Measurements from ENCODE around the gene SMARCAL1. TPM values are rescaled to one million over a fixed set of nuclear protein-coding genes. Genes with fewer than 3 reads are reported as not detected.

SMARCAL1 gene
- total RNA-seq, 4 donors from 2014 or later: 27.3 to 76.7 (median 34.4) TPM

DNA sequence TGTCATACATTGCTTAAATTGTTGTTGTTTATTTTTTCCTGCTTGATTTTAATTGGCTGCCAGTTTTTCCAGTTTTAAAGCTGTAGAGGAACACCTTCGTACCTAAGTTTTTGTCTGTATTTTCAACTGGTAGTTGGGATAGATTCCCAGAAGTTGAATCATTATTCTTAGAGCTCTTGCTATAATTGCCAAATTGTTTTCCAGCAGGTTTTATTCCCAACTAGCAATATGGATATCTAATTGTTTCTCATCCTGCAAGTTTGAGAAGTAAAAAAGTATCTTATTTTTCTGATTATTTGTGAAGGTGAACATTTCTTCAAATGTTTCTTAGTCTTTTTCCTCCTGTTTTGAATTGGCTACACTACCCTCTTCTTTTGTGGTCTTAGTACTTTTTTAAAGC is 6.7 kb downstream of the SMARCAL1 start:
- no peak for DNase-seq
- TF ChIP-seq, protein P1, sequence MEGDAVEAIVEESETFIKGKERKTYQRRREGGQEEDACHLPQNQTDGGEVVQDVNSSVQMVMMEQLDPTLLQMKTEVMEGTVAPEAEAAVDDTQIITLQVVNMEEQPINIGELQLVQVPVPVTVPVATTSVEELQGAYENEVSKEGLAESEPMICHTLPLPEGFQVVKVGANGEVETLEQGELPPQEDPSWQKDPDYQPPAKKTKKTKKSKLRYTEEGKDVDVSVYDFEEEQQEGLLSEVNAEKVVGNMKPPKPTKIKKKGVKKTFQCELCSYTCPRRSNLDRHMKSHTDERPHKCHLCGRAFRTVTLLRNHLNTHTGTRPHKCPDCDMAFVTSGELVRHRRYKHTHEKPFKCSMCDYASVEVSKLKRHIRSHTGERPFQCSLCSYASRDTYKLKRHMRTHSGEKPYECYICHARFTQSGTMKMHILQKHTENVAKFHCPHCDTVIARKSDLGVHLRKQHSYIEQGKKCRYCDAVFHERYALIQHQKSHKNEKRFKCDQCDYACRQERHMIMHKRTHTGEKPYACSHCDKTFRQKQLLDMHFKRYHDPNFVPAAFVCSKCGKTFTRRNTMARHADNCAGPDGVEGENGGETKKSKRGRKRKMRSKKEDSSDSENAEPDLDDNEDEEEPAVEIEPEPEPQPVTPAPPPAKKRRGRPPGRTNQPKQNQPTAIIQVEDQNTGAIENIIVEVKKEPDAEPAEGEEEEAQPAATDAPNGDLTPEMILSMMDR (IDR thresholded peaks at IDR 0.05): no peak
- TF ChIP-seq POLR2A (IDR thresholded peaks at IDR 0.05): no peak

DNA sequence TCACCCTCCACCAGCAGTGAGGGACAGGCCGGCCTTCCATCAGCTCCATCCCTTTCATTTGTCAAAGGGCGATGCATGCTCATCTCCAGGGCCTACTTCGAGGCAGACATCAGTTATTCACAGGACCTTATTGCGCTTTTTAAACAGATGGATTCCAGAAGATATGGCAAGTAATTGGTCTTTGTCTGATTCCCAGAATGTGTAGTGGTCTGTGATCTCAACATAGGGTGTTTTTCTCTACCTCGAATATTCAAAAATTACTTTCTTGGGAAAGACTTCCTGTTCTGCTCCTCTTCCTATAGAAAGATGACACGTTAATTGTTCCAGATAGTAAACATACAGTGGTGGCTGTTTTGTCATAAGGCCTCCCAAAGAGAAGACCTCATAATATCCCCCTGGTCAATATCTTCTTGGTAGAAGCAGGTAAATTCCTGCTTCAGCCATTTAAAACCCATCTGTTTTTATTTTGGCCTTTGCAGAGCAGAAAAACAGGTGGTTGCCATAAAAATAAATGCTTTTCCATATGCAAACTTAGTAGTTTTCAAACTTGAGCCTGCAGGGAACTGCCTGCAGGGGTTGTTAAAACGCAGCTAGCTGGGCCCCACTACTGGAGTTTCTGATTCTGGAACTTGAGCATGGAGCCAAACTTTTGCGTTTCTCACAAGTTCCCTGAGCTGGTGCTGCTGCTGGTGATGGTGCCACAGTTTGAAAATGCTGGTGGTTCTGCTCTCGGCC is 8.2 kb downstream of the SMARCAL1 start:
- no peak for DNase-seq
- H3K9me3 ChIP-seq: no peaks in the 10 kb centered on the region
- H3K4me1 ChIP-seq: peaks cover 0 to 3% (median 0%) of the 10 kb centered on the region in 4 donors
- no peak overlapping the region for H3K4me3 ChIP-seq
- TF ChIP-seq, protein P1 (IDR thresholded peaks at IDR 0.05): no peak
- TF ChIP-seq POLR2A (IDR thresholded peaks at IDR 0.05): no peak
- no peak overlapping the region for H3K27ac ChIP-seq
- no peaks in the 10 kb centered on the region for H3K27me3 ChIP-seq
- peaks cover 0 to 72% (median 0%) of the 10 kb centered on the region in 3 donors for H3K36me3 ChIP-seq

More for the DNA sequence above, 6.7 kb downstream of the SMARCAL1 start:
- Histone ChIP-seq H3K36me3 (peaks cover 0 to 56% (median 0%) of the 10 kb centered on the region in 3 donors), H3K27ac (no peak overlapping the region), H3K4me3 (no peak overlapping the region), H3K27me3 (no peaks in the 10 kb centered on the region), H3K9me3 (no peaks in the 10 kb centered on the region), H3K4me1 (peaks cover 0 to 3% (median 0%) of the 10 kb centered on the region in 4 donors)

DNA sequence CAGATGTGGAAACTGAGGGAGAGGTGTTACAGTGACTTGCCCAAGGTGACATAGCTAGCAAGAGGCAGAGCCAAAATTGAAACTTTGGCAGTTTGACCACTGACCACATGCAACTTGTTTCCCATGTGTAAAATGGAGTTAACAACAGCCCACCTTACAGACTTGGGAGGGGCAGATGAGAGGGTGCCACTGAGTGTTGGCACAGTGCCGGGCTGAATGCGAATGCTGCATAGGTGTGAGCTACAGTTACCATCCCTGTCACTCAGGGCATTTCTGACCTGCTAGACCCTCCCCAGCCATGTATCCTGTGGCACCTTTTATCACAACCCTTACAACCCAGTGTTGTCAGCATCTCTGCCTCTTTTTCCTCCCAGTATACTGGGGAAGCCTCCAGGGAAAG is 10.8 kb downstream of the SMARCAL1 start:
- no peak overlapping the region for H3K27ac ChIP-seq
- H3K9me3 ChIP-seq: no peaks in the 10 kb centered on the region
- no peak overlapping the region for H3K4me3 ChIP-seq
- DNase-seq: no peak
- no peak for TF ChIP-seq POLR2A (IDR thresholded peaks at IDR 0.05)
- TF ChIP-seq, protein P1 (IDR thresholded peaks at IDR 0.05): no peak
- no peaks in the 10 kb centered on the region for H3K27me3 ChIP-seq
- H3K36me3 ChIP-seq: peaks cover 0 to 71% (median 0%) of the 10 kb centered on the region in 3 donors
- no peaks in the 10 kb centered on the region for H3K4me1 ChIP-seq

DNA sequence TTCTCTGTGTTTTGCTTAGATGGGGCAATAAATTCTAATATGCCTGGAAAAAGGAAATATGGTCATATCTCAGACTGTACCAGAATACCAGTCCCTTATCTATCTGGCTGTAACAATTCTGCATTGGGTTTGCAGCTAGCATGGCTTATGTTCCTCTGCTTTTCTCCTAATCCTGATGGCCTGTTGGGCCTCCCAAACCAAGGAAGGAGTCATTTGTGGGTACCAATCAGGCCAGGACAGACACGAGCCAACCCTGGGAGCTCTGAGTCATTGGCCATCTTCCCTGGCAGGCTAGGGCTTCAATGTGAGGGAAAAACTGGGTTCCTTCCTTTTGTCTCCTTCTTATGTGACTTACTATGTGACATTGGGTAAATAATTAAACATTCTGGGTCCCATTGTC is 12.0 kb downstream of the SMARCAL1 start:
- no peaks in the 10 kb centered on the region for H3K9me3 ChIP-seq
- no peaks in the 10 kb centered on the region for H3K27me3 ChIP-seq
- H3K4me1 ChIP-seq: no peaks in the 10 kb centered on the region
- TF ChIP-seq, protein P1 (IDR thresholded peaks at IDR 0.05): no peak
- TF ChIP-seq POLR2A (IDR thresholded peaks at IDR 0.05): no peak
- no peak overlapping the region for H3K27ac ChIP-seq
- DNase-seq: no peak
- peaks cover 0 to 82% (median 0%) of the 10 kb centered on the region in 3 donors for H3K36me3 ChIP-seq
- no peak overlapping the region for H3K4me3 ChIP-seq

DNA sequence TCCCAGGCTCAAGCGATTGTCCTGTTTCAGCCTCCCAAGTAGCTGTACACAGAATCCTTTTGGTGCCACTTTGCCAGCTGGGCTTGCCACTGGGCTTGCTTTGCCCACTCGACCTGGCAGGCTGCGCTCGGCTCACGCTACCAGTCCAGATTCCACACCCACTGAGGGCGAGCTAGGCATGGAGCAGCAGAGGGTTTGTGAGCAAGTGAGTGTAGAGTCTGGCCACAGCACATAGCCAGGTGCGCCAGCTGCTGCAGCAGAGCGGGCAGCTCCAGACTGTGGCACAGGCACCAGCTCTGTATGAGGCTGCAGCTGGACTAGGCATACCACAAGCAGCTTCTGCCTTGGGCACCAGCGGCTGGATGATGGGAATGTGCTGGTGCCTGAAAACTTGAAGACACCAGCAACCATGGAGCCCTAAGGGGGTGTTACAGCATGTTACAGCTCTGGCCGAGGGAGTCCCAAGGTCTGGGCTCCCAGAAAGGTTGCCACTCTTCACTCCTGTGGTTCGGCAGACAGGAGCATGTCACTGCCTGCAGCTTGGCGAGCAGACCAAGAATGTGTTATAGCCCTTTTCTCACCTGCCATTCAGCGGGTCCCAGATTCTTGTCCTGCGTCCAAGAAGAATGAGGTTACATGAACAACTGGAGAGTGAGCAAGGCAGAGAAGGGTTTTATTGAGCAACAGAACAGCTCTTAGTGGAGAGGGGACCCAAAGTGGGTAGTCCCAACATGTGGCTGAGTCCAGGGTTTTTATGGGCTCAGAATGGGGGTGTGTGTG is 12.9 kb downstream of the SMARCAL1 start:
- peaks cover 0 to 84% (median 0%) of the 10 kb centered on the region in 3 donors for H3K36me3 ChIP-seq
- TF ChIP-seq, protein P1 (IDR thresholded peaks at IDR 0.05): no peak
- no peak for TF ChIP-seq POLR2A (IDR thresholded peaks at IDR 0.05)

More for the DNA sequence above, 12.9 kb downstream of the SMARCAL1 start:
- DNase-seq: no peak
- Histone ChIP-seq H3K27ac (no peak overlapping the region), H3K9me3 (no peaks in the 10 kb centered on the region), H3K4me1 (no peaks in the 10 kb centered on the region), H3K27me3 (no peaks in the 10 kb centered on the region), H3K4me3 (no peak overlapping the region)

Measured in Peyer's patch (tissue), 4 donors.